ENCODE data around the gene HKDC1.

Gene HKDC1

DNA sequence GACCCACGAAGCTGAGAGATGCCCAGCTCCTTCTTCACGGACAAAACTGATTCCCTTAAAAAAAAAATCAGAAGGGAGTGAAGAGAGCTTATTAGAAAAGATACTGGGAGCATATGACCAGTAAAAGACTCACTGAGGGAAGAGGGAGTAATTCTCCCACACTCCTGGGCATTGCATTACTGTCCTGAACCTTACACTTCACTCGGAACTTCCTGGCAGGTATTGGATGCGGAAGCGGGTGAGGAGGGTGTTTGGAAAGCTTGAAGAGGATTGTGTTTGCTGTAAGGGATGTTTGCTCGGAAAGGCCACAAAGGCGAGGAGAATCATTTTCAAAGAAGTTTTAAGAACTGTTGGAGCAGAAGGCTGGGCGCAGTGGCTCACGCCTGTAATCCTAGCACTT, 375 bp downstream of the HKDC1 start:
- no peak overlapping the region for H3K9ac ChIP-seq (ENCODE audit: low read depth, low read length, poor library complexity, severe bottlenecking)
- H4K20me1 ChIP-seq (ENCODE audit: insufficient read depth, low read length, poor library complexity, severe bottlenecking): no peaks in the 10 kb centered on the region
- TF ChIP-seq EZH2phosphoT487 (IDR thresholded peaks at IDR 0.05; ENCODE audit: borderline replicate concordance): no peak
- TF ChIP-seq, protein P1, sequence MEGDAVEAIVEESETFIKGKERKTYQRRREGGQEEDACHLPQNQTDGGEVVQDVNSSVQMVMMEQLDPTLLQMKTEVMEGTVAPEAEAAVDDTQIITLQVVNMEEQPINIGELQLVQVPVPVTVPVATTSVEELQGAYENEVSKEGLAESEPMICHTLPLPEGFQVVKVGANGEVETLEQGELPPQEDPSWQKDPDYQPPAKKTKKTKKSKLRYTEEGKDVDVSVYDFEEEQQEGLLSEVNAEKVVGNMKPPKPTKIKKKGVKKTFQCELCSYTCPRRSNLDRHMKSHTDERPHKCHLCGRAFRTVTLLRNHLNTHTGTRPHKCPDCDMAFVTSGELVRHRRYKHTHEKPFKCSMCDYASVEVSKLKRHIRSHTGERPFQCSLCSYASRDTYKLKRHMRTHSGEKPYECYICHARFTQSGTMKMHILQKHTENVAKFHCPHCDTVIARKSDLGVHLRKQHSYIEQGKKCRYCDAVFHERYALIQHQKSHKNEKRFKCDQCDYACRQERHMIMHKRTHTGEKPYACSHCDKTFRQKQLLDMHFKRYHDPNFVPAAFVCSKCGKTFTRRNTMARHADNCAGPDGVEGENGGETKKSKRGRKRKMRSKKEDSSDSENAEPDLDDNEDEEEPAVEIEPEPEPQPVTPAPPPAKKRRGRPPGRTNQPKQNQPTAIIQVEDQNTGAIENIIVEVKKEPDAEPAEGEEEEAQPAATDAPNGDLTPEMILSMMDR (conservative IDR thresholded peaks at IDR 0.05; ENCODE audit: low read length): no peak
- H3K4me1 ChIP-seq (ENCODE audit: insufficient read depth, low read length, poor library complexity, severe bottlenecking): peaks cover 34% of the 10 kb centered on the region
- H3K4me2 ChIP-seq (ENCODE audit: low read depth, low read length, poor library complexity, severe bottlenecking): no peak overlapping the region
- H3K4me3 ChIP-seq (ENCODE audit: low read length, poor library complexity, severe bottlenecking): no peak overlapping the region
- H3K9me3 ChIP-seq (ENCODE audit: insufficient read depth, low read depth, low read length): no peaks in the 10 kb centered on the region
- H3K36me3 ChIP-seq (ENCODE audit: insufficient read depth, low read length): no peaks in the 10 kb centered on the region
- no peaks in the 10 kb centered on the region for H3K9me2 ChIP-seq (replicated peaks; ENCODE audit: low read depth, low read length)
- peaks cover 5% of the 10 kb centered on the region; the same call in 1 of the 2 replicates for H3F3A ChIP-seq (ENCODE audit: low read depth)
- no peak overlapping the region for H2AFZ ChIP-seq (ENCODE audit: low read length)
- no peaks in the 10 kb centered on the region for H3K27me3 ChIP-seq (ENCODE audit: insufficient read depth, low read length, poor library complexity, severe bottlenecking)
- H3K79me2 ChIP-seq (ENCODE audit: insufficient read depth, low read length): no peaks in the 10 kb centered on the region

DNA sequence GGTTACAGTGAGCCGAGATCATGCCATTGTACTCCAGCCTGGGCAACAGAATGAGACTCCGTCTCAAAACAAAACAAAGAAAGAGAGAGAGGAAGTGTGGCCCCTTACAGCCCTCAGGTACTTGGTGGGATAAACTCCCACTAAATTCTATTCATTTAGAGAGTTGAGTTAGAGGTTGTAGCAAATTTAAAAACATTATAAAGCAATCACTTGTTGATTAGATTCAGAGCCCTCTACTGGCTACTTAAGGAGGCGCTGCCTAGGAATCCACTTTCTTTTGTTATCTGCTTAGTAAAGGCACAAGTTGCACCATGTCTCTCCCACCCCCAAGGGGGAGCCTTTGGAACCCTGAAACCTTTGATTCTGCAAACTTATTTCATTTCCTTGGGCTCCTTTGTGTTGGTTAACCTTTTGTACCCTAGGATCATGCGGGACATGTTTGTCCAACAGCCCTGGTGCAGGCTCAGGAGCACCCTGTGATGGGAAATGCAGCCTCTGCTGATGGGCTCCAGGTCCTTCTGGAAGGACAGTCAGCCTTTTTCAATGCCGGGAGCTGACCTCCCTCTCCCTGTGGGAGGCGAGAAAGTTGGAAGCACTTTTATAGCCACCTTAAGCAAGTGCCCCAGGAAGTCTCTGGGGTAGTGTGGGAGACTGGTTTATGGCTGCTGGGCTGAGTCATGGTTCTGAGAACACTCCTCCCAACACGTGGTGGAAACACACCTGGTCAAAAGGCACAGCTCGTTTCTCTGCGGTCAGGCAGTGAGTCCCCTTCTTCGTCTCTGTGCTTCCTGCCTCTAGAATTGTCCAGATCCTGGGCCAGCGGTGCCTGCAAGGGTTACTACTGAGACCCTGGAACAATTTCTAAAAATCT, 2.3 kb downstream of the HKDC1 start:
- Histone ChIP-seq H3K9me2 (replicated peaks; ENCODE audit: low read depth, low read length) (no peaks in the 10 kb centered on the region), H3K9ac (ENCODE audit: low read depth, low read length, poor library complexity, severe bottlenecking) (peak overlapping the region; percentile 83), H3K4me3 (ENCODE audit: low read length, poor library complexity, severe bottlenecking) (peak overlapping the region; percentile 72), H3K79me2 (ENCODE audit: insufficient read depth, low read length) (no peaks in the 10 kb centered on the region), H3F3A (ENCODE audit: low read depth) (peaks cover 5% of the 10 kb centered on the region; the same call in 1 of the 2 replicates), H3K27me3 (ENCODE audit: insufficient read depth, low read length, poor library complexity, severe bottlenecking) (no peaks in the 10 kb centered on the region), H3K4me2 (ENCODE audit: low read depth, low read length, poor library complexity, severe bottlenecking) (peak overlapping the region; percentile 98), H2AFZ (ENCODE audit: low read length) (peak overlapping the region; percentile 72), H3K4me1 (ENCODE audit: insufficient read depth, low read length, poor library complexity, severe bottlenecking) (peaks cover 49% of the 10 kb centered on the region), H4K20me1 (ENCODE audit: insufficient read depth, low read length, poor library complexity, severe bottlenecking) (no peaks in the 10 kb centered on the region), H3K36me3 (ENCODE audit: insufficient read depth, low read length) (no peaks in the 10 kb centered on the region), H3K9me3 (ENCODE audit: insufficient read depth, low read depth, low read length) (no peaks in the 10 kb centered on the region)
- TF ChIP-seq EZH2phosphoT487 (IDR thresholded peaks at IDR 0.05; ENCODE audit: borderline replicate concordance): no peak
- TF ChIP-seq, protein P1 (conservative IDR thresholded peaks at IDR 0.05; ENCODE audit: low read length): peak; percentile 87

DNA sequence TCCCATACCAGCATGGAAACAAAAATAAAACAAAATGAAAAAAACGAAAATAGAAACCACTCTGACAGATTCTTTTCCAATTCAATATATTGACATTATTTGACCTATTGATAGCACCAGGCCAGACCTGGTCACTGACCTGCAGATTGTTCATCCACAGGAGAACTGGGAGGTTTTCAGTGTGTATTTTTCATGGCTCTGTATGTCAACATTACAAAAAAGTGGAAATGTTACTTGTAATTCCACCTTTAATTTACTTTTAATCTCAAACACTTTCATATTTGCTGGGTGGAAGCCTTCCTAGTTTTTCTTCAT, 2.9 kb downstream of the HKDC1 start:
- Histone ChIP-seq H3K27me3 (ENCODE audit: insufficient read depth, low read length, poor library complexity, severe bottlenecking) (no peaks in the 10 kb centered on the region), H3K4me1 (ENCODE audit: insufficient read depth, low read length, poor library complexity, severe bottlenecking) (peaks cover 55% of the 10 kb centered on the region), H3K4me2 (ENCODE audit: low read depth, low read length, poor library complexity, severe bottlenecking) (peak overlapping the region; percentile 98), H3K9ac (ENCODE audit: low read depth, low read length, poor library complexity, severe bottlenecking) (peak overlapping the region; percentile 83), H3K36me3 (ENCODE audit: insufficient read depth, low read length) (no peaks in the 10 kb centered on the region), H3K4me3 (ENCODE audit: low read length, poor library complexity, severe bottlenecking) (peak overlapping the region; percentile 72), H2AFZ (ENCODE audit: low read length) (no peak overlapping the region; the same call in 1 of the 2 replicates), H3F3A (ENCODE audit: low read depth) (peaks cover 5% of the 10 kb centered on the region; the same call in 1 of the 2 replicates), H4K20me1 (ENCODE audit: insufficient read depth, low read length, poor library complexity, severe bottlenecking) (no peaks in the 10 kb centered on the region), H3K9me2 (replicated peaks; ENCODE audit: low read depth, low read length) (no peaks in the 10 kb centered on the region), H3K79me2 (ENCODE audit: insufficient read depth, low read length) (no peaks in the 10 kb centered on the region), H3K9me3 (ENCODE audit: insufficient read depth, low read depth, low read length) (no peaks in the 10 kb centered on the region)
- TF ChIP-seq, protein P1 (conservative IDR thresholded peaks at IDR 0.05; ENCODE audit: low read length): no peak
- no peak for TF ChIP-seq EZH2phosphoT487 (IDR thresholded peaks at IDR 0.05; ENCODE audit: borderline replicate concordance)
